ENCODE results near the gene CD151. TPM values are rescaled to one million over a fixed set of nuclear protein-coding genes. Genes with fewer than 3 reads are reported as not detected.

The CD151 gene
- total RNA-seq, 1 experiment from 2014 or later: 296 TPM

DNA sequence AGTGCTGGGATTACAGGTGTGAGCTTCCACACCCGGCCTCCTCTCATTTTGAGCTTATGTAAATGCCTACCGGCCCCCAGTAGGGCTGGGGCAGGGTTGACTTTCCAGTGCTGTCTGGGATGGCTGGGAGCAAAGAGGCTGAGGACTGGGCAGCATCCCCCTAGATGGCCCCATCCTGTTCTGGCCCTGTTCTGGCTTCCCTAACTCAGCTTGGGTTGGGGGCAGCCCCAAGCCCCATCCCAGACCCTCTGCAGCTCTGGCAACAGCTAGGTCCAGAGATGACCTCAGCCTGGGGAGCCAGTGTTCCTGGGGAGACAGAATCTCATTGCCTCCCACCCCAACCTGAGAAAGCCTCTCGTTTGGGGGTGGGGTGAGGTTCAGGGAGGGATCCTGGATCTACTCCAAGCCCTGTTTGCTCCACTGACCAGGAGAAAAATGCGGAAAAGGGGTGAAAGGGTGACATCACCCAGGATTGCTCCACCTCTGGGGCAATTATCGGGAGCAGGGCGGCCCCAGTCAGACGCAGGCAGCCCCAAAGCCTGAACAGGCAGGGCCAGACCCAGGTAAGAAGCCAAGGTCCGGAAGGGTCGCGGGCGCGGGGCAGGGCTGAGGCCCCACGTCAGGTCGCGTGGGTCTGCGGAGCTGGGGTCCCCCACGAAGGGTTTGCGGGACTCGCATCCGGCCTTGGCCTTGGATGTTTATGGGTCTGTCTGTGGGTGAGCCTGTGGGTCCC, 14.2 kb upstream of the CD151 start, which contains the start of gene PNPLA2:
TSS of gene PNPLA2 (plus strand) at position 519 of the 733 bp plus-strand sequence. CDS start 805 bp downstream, outside the sequence.
- Histone ChIP-seq H3K9ac (ENCODE audit: low read length) (peak within 1 kb of the TSS; percentile 90), H3K4me2 (ENCODE audit: low read length) (peak within 1 kb of the TSS; percentile 81), H3K4me3 (replicated peaks in 1 of 2; ENCODE audit: low read depth in 1 of 2, low read length in 2 of 2) (peak within 1 kb of the TSS; percentile 65 to 77), H3K9me3 (ENCODE audit: control insufficient read depth in 1 of 2, insufficient read depth in 1 of 2, low read depth in 1 of 2, low read length in 2 of 2) (no peaks in the 10 kb centered on the region), H3K4me1 (ENCODE audit: control insufficient read depth in 1 of 2, insufficient read depth in 2 of 2, low read length in 2 of 2) (peaks cover 26 to 46% of the 10 kb centered on the region in 2 experiments), H3K79me2 (ENCODE audit: insufficient read depth, low read length) (peaks cover 22% of the 10 kb centered on the region), H3K36me3 (ENCODE audit: control insufficient read depth in 1 of 2, insufficient read depth in 2 of 2, low read length in 2 of 2) (peaks cover 0 to under 1% of the 10 kb centered on the region in 2 experiments; a peak in 1 of 4 replicates), H3K9me2 (ENCODE audit: insufficient read depth) (no peaks in the 10 kb centered on the region), H4K20me1 (ENCODE audit: insufficient read depth) (no peaks in the 10 kb centered on the region), H3K27me3 (ENCODE audit: insufficient read depth, low read length) (no peaks in the 10 kb centered on the region), H3K27ac (ENCODE audit: low read depth, low read length) (peak within 1 kb of the TSS; percentile 81; the same call in 1 of the 2 replicates), H2AFZ (ENCODE audit: low read depth, low read length, poor library complexity, severe bottlenecking) (no peak within 1 kb of the TSS)
- CTCF ChIA-PET: interaction anchor here (1.2 to 1.4 kb wide), 2 partner anchors 9 to 26 kb away, joined by 3 read pairs; partner anchors contain the start of gene RPLP2
- ATAC-seq (no peak), DNase-seq (ENCODE audit: low read depth, low spot score) (no peak)
- intact Hi-C loops (cut with micrococcal nuclease): no loop called here
- RAD21 ChIA-PET (ENCODE audit: low non-redundant PET in 1 of 2, low total read pairs in 2 of 2, uncharacterized antibody in 2 of 2, unreplicated experiment in 2 of 2): no interaction called here
- POLR2A ChIA-PET: interaction anchor here (0.7 to 2.7 kb wide), 14 partner anchors 7 to 92 kb away, joined by 3 to 45 read pairs (median 8); partner anchors contain the start of genes CD151, CHID1, CRACR2B and POLR2L
- TSS peak; percentile 64 for BruUV-seq (replicated peaks)
- no peak for TF ChIP-seq EZH2phosphoT487 (IDR thresholded peaks at IDR 0.05; ENCODE audit: borderline replicate concordance)
- no peak for TF ChIP-seq EGR1 (IDR thresholded peaks at IDR 0.05; ENCODE audit: low read depth)
- no peak for TF ChIP-seq RAD21 (IDR thresholded peaks at IDR 0.05; ENCODE audit: low read depth)
- TF ChIP-seq ELF1 (IDR thresholded peaks at IDR 0.05; ENCODE audit: borderline replicate concordance, low read depth): no peak
- no peak for TF ChIP-seq FOSL1 (IDR thresholded peaks at IDR 0.05; ENCODE audit: low read depth)

DNA sequence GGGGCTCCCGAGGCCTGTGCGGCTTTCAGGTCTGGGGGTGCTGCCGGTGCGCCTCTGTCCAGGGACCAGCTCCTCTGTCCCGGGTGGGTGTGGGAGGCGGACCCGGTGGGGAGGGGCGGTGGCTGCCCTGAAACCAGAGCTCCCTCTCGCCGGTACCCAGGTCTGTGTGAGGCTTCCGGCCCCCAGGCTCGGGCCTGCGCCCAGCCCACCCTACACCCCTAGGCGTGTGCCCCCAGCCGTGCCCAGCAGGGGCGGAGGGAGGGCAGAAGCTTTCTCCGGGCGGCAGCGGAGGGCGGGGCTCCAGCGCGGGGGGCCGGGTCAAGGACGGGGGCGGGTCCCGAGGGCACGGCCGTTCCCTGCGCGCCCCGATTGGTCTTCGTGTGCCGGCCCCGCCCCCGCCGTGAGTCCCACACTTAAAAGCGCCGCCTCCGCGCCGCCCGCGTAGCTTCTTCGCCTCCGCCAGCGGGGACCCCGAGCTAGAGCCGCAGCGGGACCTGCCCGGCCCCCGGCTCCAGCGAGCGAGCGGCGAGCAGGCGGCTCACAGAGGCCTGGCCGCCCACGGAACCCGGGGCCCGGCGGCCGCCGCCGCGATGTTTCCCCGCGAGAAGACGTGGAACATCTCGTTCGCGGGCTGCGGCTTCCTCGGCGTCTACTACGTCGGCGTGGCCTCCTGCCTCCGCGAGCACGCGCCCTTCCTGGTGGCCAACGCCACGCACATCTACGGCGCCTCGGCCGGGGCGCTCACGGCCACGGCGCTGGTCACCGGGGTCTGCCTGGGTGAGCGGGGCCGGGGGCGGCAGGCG, 13.4 kb upstream of the CD151 start:
- Histone ChIP-seq H3K36me3 (ENCODE audit: control insufficient read depth in 1 of 2, insufficient read depth in 2 of 2, low read length in 2 of 2) (no peaks in the 10 kb centered on the region), H2AFZ (ENCODE audit: low read depth, low read length, poor library complexity, severe bottlenecking) (no peak overlapping the region), H3K4me1 (ENCODE audit: control insufficient read depth in 1 of 2, insufficient read depth in 2 of 2, low read length in 2 of 2) (peaks cover 26 to 40% of the 10 kb centered on the region in 2 experiments), H3K9me2 (ENCODE audit: insufficient read depth) (no peaks in the 10 kb centered on the region), H3K27me3 (ENCODE audit: insufficient read depth, low read length) (no peaks in the 10 kb centered on the region), H4K20me1 (ENCODE audit: insufficient read depth) (no peaks in the 10 kb centered on the region), H3K9ac (ENCODE audit: low read length) (peak overlapping the region; percentile 90), H3K79me2 (ENCODE audit: insufficient read depth, low read length) (peaks cover 22% of the 10 kb centered on the region), H3K4me2 (ENCODE audit: low read length) (peak overlapping the region; percentile 81), H3K27ac (ENCODE audit: low read depth, low read length) (peak overlapping the region; percentile 81; the same call in 1 of the 2 replicates), H3K9me3 (ENCODE audit: control insufficient read depth in 1 of 2, insufficient read depth in 1 of 2, low read depth in 1 of 2, low read length in 2 of 2) (no peaks in the 10 kb centered on the region), H3K4me3 (replicated peaks in 1 of 2; ENCODE audit: low read depth in 1 of 2, low read length in 2 of 2) (peak overlapping the region; percentile 65 to 77)
- intact Hi-C loops (cut with micrococcal nuclease): no loop called here
- no TSS peak for BruUV-seq (replicated peaks)
- ChIA-PET RAD21 (ENCODE audit: low non-redundant PET in 1 of 2, low total read pairs in 2 of 2, uncharacterized antibody in 2 of 2, unreplicated experiment in 2 of 2) (interaction anchor here in 1 of 2 experiments (0.7 kb wide), 1 partner anchor 232 kb away, joined by 4 read pairs; no protein-coding TSS in a partner anchor), CTCF (interaction anchor here (1.2 to 1.4 kb wide), 2 partner anchors 10 to 25 kb away, joined by 3 read pairs; partner anchors contain the start of gene RPLP2), POLR2A (interaction anchor here (0.5 to 2.7 kb wide), 18 partner anchors 8 to 236 kb away, joined by 3 to 45 read pairs (median 6); partner anchors contain the start of genes CD151, CHID1, CRACR2B and POLR2L)
- peak; percentile 75 for ATAC-seq
- no peak for DNase-seq (ENCODE audit: low read depth, low spot score)
- TF ChIP-seq POLR2AphosphoS5 (IDR thresholded peaks at IDR 0.05; ENCODE audit: low read depth, low read length) (peak; percentile 93), TCF7L2 (IDR thresholded peaks at IDR 0.05; ENCODE audit: borderline replicate concordance, extremely low read depth, insufficient read depth, insufficient read length) (peak; percentile 82), ZFX (IDR thresholded peaks at IDR 0.05) (peak; percentile 53; the same call in 1 of the 2 replicates), POLR2A (IDR thresholded peaks at IDR 0.05; ENCODE audit: borderline replicate concordance, extremely low read depth, insufficient read depth, insufficient read length) (peak; percentile 86), EZH2 (IDR thresholded peaks at IDR 0.05) (no peak)
